ENCODE data around the gene MAPKAP1.

DNA sequence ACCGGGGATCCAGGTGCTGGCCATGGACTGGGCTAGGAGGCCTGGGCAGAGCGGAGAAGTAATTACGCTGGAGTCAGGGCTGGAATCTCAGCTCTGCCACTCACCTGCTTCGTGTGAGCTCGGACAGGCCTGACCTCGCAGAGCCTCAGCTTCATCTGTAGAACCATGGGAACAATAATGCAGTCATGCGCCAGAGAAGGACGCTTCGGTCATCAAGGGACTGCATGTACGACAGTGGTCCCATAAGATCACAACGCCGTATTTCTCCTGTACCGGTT, 300.3 kb downstream of the MAPKAP1 start:
- no peak for TF ChIP-seq EP300 (conservative IDR thresholded peaks at IDR 0.05; ENCODE audit: poor library complexity, severe bottlenecking)
- TF ChIP-seq, protein P1, sequence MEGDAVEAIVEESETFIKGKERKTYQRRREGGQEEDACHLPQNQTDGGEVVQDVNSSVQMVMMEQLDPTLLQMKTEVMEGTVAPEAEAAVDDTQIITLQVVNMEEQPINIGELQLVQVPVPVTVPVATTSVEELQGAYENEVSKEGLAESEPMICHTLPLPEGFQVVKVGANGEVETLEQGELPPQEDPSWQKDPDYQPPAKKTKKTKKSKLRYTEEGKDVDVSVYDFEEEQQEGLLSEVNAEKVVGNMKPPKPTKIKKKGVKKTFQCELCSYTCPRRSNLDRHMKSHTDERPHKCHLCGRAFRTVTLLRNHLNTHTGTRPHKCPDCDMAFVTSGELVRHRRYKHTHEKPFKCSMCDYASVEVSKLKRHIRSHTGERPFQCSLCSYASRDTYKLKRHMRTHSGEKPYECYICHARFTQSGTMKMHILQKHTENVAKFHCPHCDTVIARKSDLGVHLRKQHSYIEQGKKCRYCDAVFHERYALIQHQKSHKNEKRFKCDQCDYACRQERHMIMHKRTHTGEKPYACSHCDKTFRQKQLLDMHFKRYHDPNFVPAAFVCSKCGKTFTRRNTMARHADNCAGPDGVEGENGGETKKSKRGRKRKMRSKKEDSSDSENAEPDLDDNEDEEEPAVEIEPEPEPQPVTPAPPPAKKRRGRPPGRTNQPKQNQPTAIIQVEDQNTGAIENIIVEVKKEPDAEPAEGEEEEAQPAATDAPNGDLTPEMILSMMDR (IDR thresholded peaks at IDR 0.05; ENCODE audit: poor library complexity, severe bottlenecking) = no peak
